ENCODE data around the gene PRKCB. TPM values are rescaled to one million over a fixed set of nuclear protein-coding genes. Genes with fewer than 3 reads are reported as not detected.

PRKCB gene
- total and polyA plus RNA-seq, 2 of the 8 experiments (the other 6 are each of a cell fraction or from before 2014, with no cell fraction given), result 7.1 to 12.1 TPM

DNA sequence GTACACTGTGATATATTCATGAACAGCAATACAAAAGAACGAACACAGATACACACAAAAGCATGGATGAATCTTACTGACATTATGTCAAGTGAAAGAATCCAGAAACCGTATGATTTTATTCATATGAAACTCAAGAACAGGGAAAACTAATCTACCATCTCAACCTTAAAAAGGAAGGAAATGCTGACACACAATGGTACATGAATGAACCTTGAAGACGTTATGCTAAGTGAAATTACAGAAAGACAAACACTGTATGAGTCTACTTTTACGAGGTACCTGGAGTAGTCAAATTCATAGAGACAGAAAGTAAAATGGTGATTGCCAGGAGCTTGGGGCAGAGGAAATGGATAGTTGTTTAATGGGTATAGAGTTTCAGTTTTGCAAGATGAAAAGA is 8.7 kb upstream of the PRKCB start:
- no peak overlapping the region for H4K8ac ChIP-seq (ENCODE audit: extremely low read depth, insufficient read depth, low read length)
- H3K18ac ChIP-seq (ENCODE audit: extremely low read depth, low read length), result no peak overlapping the region
- no peak overlapping the region for H2BK12ac ChIP-seq (ENCODE audit: low read depth, low read length)
- no peaks in the 10 kb centered on the region for H3K36me3 ChIP-seq (ENCODE audit: control insufficient read depth in 2 of 4, insufficient read depth in 4 of 4, low read length in 3 of 4)
- no peak overlapping the region for H3K14ac ChIP-seq (ENCODE audit: insufficient read length)
- H3K56ac ChIP-seq (replicated peaks; ENCODE audit: insufficient read length, low read depth, low read length), result no peak overlapping the region
- H3K9me3 ChIP-seq (ENCODE audit: insufficient read depth in 2 of 2, low read depth in 1 of 2, low read length in 1 of 2), result no peaks in the 10 kb centered on the region
- 83% methylated on average over 4 of the region's 4 CpGs; no CpG with 5 or more reads in 1 of the 2 experiments for WGBS, 2 experiments (ENCODE audit: extremely low coverage in 1 of 2, insufficient coverage in 1 of 2, insufficient read length in 1 of 2, insufficient replicate concordance in 2 of 2, low coverage in 1 of 2, low lambda C conversion rate in 2 of 2, missing lambda C conversion rate in 1 of 2)
- peaks cover 0 to 3% (median 0%) of the 10 kb centered on the region in 4 experiments; a peak in 2 of 7 replicates for H3K4me1 ChIP-seq (replicated peaks in 1 of 4; ENCODE audit: control insufficient read depth in 3 of 4, insufficient read depth in 4 of 4, low read length in 3 of 4)
- no peak overlapping the region for H2BK15ac ChIP-seq (ENCODE audit: low read length)
- H3K23me2 ChIP-seq (ENCODE audit: low read depth, low read length), result no peaks in the 10 kb centered on the region
- no peak overlapping the region for H3K4ac ChIP-seq (replicated peaks; ENCODE audit: insufficient read length, low read depth, low read length)
- H4K20me1 ChIP-seq (replicated peaks in 1 of 2; ENCODE audit: control insufficient read depth in 1 of 2, insufficient read depth in 2 of 2, low read length in 2 of 2), result no peaks in the 10 kb centered on the region
- CTCF ChIA-PET (ENCODE audit: partially characterized antibody), result no interaction called here
- H3K27me3 ChIP-seq (replicated peaks in 1 of 4; ENCODE audit: control insufficient read depth in 3 of 4, extremely low read depth in 1 of 4, insufficient read depth in 3 of 4, low read length in 3 of 4), result no peaks in the 10 kb centered on the region
- no peak overlapping the region for H2BK120ac ChIP-seq (replicated peaks; ENCODE audit: low read depth, low read length)
- no peak overlapping the region for H4K5ac ChIP-seq (ENCODE audit: insufficient read length, low read depth, low read length)
- no peaks in the 10 kb centered on the region for H3K79me2 ChIP-seq (ENCODE audit: control insufficient read depth in 1 of 2, insufficient read depth in 2 of 2, low read length in 2 of 2)
- H4K91ac ChIP-seq (replicated peaks; ENCODE audit: insufficient read length, low read length), result no peak overlapping the region
- H2BK5ac ChIP-seq (ENCODE audit: low read depth, low read length), result no peak overlapping the region
- no peak overlapping the region for H2AK5ac ChIP-seq (ENCODE audit: low read depth, low read length)
- no peak for DNase-seq (ENCODE audit: low read depth in 1 of 2, low spot score in 2 of 2)
- H3K79me1 ChIP-seq (ENCODE audit: low read depth, low read length), result no peaks in the 10 kb centered on the region
- no peak overlapping the region for H3K23ac ChIP-seq (ENCODE audit: insufficient read length)
- no peak overlapping the region for H2AFZ ChIP-seq (ENCODE audit: low read length)
- H3K4me2 ChIP-seq (ENCODE audit: insufficient read depth in 1 of 2, low read depth in 2 of 2, low read length in 2 of 2), result no peak overlapping the region
- no peak overlapping the region for H2BK20ac ChIP-seq (ENCODE audit: low read length)
- POLR2A ChIA-PET (ENCODE audit: partially characterized antibody), result no interaction called here
- H3K9ac ChIP-seq (replicated peaks in 1 of 4; ENCODE audit: extremely low read depth in 1 of 4, low read depth in 3 of 4, low read length in 3 of 4), result no peak overlapping the region
- no peak overlapping the region for H3K27ac ChIP-seq (ENCODE audit: low read depth, low read length)
- FAIRE-seq, result no peak
- H3K4me3 ChIP-seq (ENCODE audit: extremely low read depth in 1 of 4, insufficient read depth in 2 of 4, low read depth in 3 of 4, low read length in 4 of 4), result no peak overlapping the region
- TF ChIP-seq RBBP5 (IDR thresholded peaks at IDR 0.05; ENCODE audit: borderline replicate concordance, low read depth, low read length) (no peak), CREB1 (IDR thresholded peaks at IDR 0.05) (no peak), HDAC6 (IDR thresholded peaks at IDR 0.05; ENCODE audit: low read depth, low read length) (no peak), GABPA (IDR thresholded peaks at IDR 0.05; ENCODE audit: borderline replicate concordance, insufficient read depth, low read length) (no peak), KDM5A (IDR thresholded peaks at IDR 0.05; ENCODE audit: low read length) (no peak), MAFK (IDR thresholded peaks at IDR 0.05; ENCODE audit: low read depth, low read length) (no peak), ZNF274 (IDR thresholded peaks at IDR 0.05; ENCODE audit: borderline replicate concordance, extremely low read depth, low read length) (no peak), POLR2AphosphoS5 (IDR thresholded peaks at IDR 0.05; ENCODE audit: low read depth, low read length) (no peak), RXRA (IDR thresholded peaks at IDR 0.05; ENCODE audit: insufficient read depth, low read depth, low read length) (no peak), JUN (IDR thresholded peaks at IDR 0.05; ENCODE audit: low read depth, low read length) (no peak), TBP (IDR thresholded peaks at IDR 0.05; ENCODE audit: low read depth, low read length) (no peak), CEBPB (IDR thresholded peaks at IDR 0.05; ENCODE audit: low read depth, low read length) (no peak), SIN3A (conservative IDR thresholded peaks at IDR 0.05 in 1 of 2, IDR thresholded peaks at IDR 0.05 in 1 of 2; ENCODE audit: low read depth in 1 of 2, low read length in 2 of 2) (no peak), TAF1 (IDR thresholded peaks at IDR 0.05; ENCODE audit: low read depth, low read length) (no peak), EGR1 (IDR thresholded peaks at IDR 0.05; ENCODE audit: borderline replicate concordance, low read depth, low read length) (no peak), BCL11A (IDR thresholded peaks at IDR 0.05; ENCODE audit: low read depth in 2 of 2, low read length in 2 of 2) (no peak)
